GM12878 (cell line): ENCODE data around the gene SCNN1A. TPM values are rescaled to one million over a fixed set of nuclear protein-coding genes. Genes with fewer than 3 reads are reported as not detected.

ENCODE experiments used
- ATF7 ChIP-seq: fragments of 450-650 bp; IDR thresholded peaks from 2 replicates; pipeline ENCODE4 v1.6.1; 2016; ENCODE audit warnings: low read depth, mild to moderate bottlenecking
- BCL11A ChIP-seq: IDR thresholded peaks from 2 replicates; pipeline ENCODE4 v1.6.1; 2011; ENCODE audit warnings: low read depth, low read length
- CHD1 ChIP-seq: IDR thresholded peaks from 2 replicates; pipeline ENCODE4 v1.6.1; 2012; ENCODE audit warnings: low read depth, low read length, improper control_type of control experiment
- CREM ChIP-seq: IDR thresholded peaks from 2 replicates; pipeline ENCODE4 v1.6.1; 2014; ENCODE audit warnings: antibody characterized with exemption, low read depth
- JUNB ChIP-seq: IDR thresholded peaks from 2 replicates; pipeline ENCODE4 v1.6.1; 2016; ENCODE audit warnings: antibody characterized with exemption, mild to moderate bottlenecking
- KAT2A ChIP-seq: conservative IDR thresholded peaks from 2 replicates; pipeline ENCODE4 v1.6.1; 2011; ENCODE audit warnings: low read depth, low read length; ENCODE audit not compliant: control insufficient read depth
- KDM1A ChIP-seq: fragments of 200-600 bp; sonication (generic); IDR thresholded peaks from 2 replicates; pipeline ENCODE4 v1.6.1; 2016; ENCODE audit warnings: borderline replicate concordance
- POLR2AphosphoS5 ChIP-seq: IDR thresholded peaks from 2 replicates; pipeline ENCODE4 v1.6.1; 2011; ENCODE audit warnings: mild to moderate bottlenecking, low read length, inconsistent platforms
- SP1 ChIP-seq: IDR thresholded peaks from one replicate; pipeline ENCODE4 v1.6.1; 2011; ENCODE audit warnings: low read depth, low read length
- SRF ChIP-seq, 2 experiments: IDR thresholded peaks; 2 replicates each; pipeline ENCODE4 v1.6.1; 2011; ENCODE audit warnings: low read depth in 2 of 2, low read length in 2 of 2, mild to moderate bottlenecking in 1 of 2, moderate library complexity in 1 of 2
- STAT3 ChIP-seq: IDR thresholded peaks from 2 replicates; pipeline ENCODE4 v1.6.1; 2011; ENCODE audit warnings: low read depth, low read length, improper control_type of control experiment
- TCF7 ChIP-seq: IDR thresholded peaks from 2 replicates; pipeline ENCODE4 v1.6.1; 2014; ENCODE audit warnings: antibody characterized with exemption, borderline replicate concordance
- YBX1 ChIP-seq: fragments of 450-650 bp; IDR thresholded peaks from 2 replicates; pipeline ENCODE4 v1.6.1; 2016; ENCODE audit warnings: antibody characterized with exemption
- ZZZ3 ChIP-seq: IDR thresholded peaks from 2 replicates; pipeline ENCODE4 v1.6.1; 2011; ENCODE audit warnings: low read depth; ENCODE audit not compliant: control insufficient read depth, insufficient read length
- polyA plus RNA-seq, 11 experiments: library from polyadenylated mRNA; depleted of rRNA in 4 of 11; unstranded in 6 of 11; stranded (reverse) in 5 of 11; fragments of >200 nt; fragmentation: Nextera tagmentation in 4 of 11; fragmentation: Illumina TruSeq in 1 of 11; extraction: Ambion mirVana in 4 of 11; extraction: Trizol in 1 of 11; gene quantifications; 1 replicate in 1 of 11; 2 replicates in 10 of 11; pipeline versions ENCODE4 v1.2.1 to v1.2.3, GENCODE V29; 2011 to 2016; ENCODE audit warnings: inconsistent platforms in 2 of 11, missing spikeins in 2 of 11, low read depth in 1 of 11
- total RNA-seq, 4 experiments: library from RNA; depleted of rRNA in 3 of 4; stranded (reverse); fragments of >200 nt in 3 of 4; fragmentation: Illumina TruSeq in 1 of 4; extraction: Trizol in 1 of 4; gene quantifications; 2 replicates each; pipeline versions ENCODE4 v1.2.1 to v1.2.3, GENCODE V29; 2013 to 2021
- TF ChIP-seq, protein P1 (sequence below): fragments of 450-650 bp; formaldehyde crosslinking; IDR thresholded peaks from 2 replicates; pipeline ENCODE4 v1.4.0; 2020; ENCODE audit warnings: mild to moderate bottlenecking, moderate library complexity
- TF ChIP-seq, protein P2 (sequence below), 3 experiments: IDR thresholded peaks in 2 of 3; conservative IDR thresholded peaks in 1 of 3; 2 replicates each; pipeline ENCODE4 v1.5.1; 2011; ENCODE audit warnings: low read depth in 3 of 3, low read length in 3 of 3, mild to moderate bottlenecking in 3 of 3, control low read depth in 2 of 3, moderate library complexity in 2 of 3, inconsistent platforms in 1 of 3, mixed read lengths in 1 of 3; ENCODE audit not compliant: control insufficient read depth in 2 of 3, insufficient read depth in 1 of 3; ENCODE audit errors: extremely low read depth in 1 of 3
- TF ChIP-seq, protein P3 (sequence below): fragments of 450-650 bp; IDR thresholded peaks from 2 replicates; pipeline ENCODE4 v1.6.1; 2014; ENCODE audit warnings: mild to moderate bottlenecking
- TF ChIP-seq, protein P4 (sequence below): fragments of 450-650 bp; IDR thresholded peaks from 2 replicates; pipeline ENCODE4 v1.6.1; 2017; ENCODE audit warnings: mild to moderate bottlenecking, moderate library complexity

SCNN1A gene
- total and polyA plus RNA-seq, 10 of the 15 experiments (the other 5 are each of a cell fraction or from before 2014, with no cell fraction given) = 0.14 to 0.69 TPM; not detected in 8

DNA sequence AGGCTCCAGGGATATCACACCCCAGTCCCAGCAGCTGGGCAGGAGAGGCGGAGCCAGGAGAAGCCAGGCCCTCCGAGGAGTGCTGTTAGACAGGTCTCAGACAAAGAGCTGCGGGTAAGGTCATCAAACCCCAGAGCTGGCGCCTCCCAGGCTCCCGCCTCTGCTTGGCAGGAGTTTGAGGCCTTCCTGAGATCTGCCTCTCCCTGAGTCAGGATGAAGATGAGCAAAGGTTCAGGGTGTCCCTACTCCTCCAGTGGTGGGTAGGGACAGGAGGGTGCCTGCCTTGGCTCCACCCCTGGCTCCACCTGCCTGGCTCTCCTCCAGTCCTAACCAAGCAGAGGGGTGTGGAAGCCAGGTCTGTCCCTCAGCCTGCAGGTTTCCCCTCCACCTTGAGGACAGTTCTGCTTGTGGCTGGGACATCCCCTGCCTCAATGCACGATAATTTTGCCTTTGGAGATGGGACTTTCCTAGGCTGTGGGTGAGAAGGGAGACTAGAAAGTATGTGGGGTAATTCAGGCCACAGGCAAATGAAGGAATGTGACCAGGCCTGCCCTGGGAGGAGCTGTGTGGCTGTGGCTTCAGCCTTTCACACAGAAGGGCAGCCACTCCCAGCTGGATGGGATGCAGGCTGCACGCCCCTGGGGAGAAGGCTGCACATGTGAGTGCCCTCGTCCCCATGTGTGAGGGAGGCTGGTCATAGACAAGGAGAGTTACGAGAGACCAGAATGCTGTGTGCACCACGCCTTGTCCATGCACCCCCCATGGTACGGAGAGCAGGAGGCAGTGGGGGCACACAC is 62.6 kb downstream of the SCNN1A start (continued):
- TF ChIP-seq, protein P1, sequence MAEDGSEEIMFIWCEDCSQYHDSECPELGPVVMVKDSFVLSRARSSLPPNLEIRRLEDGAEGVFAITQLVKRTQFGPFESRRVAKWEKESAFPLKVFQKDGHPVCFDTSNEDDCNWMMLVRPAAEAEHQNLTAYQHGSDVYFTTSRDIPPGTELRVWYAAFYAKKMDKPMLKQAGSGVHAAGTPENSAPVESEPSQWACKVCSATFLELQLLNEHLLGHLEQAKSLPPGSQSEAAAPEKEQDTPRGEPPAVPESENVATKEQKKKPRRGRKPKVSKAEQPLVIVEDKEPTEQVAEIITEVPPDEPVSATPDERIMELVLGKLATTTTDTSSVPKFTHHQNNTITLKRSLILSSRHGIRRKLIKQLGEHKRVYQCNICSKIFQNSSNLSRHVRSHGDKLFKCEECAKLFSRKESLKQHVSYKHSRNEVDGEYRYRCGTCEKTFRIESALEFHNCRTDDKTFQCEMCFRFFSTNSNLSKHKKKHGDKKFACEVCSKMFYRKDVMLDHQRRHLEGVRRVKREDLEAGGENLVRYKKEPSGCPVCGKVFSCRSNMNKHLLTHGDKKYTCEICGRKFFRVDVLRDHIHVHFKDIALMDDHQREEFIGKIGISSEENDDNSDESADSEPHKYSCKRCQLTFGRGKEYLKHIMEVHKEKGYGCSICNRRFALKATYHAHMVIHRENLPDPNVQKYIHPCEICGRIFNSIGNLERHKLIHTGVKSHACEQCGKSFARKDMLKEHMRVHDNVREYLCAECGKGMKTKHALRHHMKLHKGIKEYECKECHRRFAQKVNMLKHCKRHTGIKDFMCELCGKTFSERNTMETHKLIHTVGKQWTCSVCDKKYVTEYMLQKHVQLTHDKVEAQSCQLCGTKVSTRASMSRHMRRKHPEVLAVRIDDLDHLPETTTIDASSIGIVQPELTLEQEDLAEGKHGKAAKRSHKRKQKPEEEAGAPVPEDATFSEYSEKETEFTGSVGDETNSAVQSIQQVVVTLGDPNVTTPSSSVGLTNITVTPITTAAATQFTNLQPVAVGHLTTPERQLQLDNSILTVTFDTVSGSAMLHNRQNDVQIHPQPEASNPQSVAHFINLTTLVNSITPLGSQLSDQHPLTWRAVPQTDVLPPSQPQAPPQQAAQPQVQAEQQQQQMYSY (CRISPR knock-in tag) = no peak
- no peak for TF ChIP-seq SRF (IDR thresholded peaks at IDR 0.05; ENCODE audit: low read depth in 2 of 2, low read length in 2 of 2)
- TF ChIP-seq TCF7 = no peak
- TF ChIP-seq KDM1A = no peak
- no peak for TF ChIP-seq STAT3
- TF ChIP-seq CREM = peak; percentile 37; the same call in 1 of the 2 replicates
- TF ChIP-seq, protein P2, sequence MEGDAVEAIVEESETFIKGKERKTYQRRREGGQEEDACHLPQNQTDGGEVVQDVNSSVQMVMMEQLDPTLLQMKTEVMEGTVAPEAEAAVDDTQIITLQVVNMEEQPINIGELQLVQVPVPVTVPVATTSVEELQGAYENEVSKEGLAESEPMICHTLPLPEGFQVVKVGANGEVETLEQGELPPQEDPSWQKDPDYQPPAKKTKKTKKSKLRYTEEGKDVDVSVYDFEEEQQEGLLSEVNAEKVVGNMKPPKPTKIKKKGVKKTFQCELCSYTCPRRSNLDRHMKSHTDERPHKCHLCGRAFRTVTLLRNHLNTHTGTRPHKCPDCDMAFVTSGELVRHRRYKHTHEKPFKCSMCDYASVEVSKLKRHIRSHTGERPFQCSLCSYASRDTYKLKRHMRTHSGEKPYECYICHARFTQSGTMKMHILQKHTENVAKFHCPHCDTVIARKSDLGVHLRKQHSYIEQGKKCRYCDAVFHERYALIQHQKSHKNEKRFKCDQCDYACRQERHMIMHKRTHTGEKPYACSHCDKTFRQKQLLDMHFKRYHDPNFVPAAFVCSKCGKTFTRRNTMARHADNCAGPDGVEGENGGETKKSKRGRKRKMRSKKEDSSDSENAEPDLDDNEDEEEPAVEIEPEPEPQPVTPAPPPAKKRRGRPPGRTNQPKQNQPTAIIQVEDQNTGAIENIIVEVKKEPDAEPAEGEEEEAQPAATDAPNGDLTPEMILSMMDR (IDR thresholded peaks at IDR 0.05 in 2 of 3, conservative IDR thresholded peaks at IDR 0.05 in 1 of 3; ENCODE audit: control insufficient read depth in 2 of 3, extremely low read depth in 1 of 3, insufficient read depth in 1 of 3, low read depth in 3 of 3, low read length in 3 of 3) = no peak
- TF ChIP-seq CHD1 = peak; percentile 63; the same call in 1 of the 2 replicates
- TF ChIP-seq ZZZ3 = no peak
- TF ChIP-seq, protein P3, sequence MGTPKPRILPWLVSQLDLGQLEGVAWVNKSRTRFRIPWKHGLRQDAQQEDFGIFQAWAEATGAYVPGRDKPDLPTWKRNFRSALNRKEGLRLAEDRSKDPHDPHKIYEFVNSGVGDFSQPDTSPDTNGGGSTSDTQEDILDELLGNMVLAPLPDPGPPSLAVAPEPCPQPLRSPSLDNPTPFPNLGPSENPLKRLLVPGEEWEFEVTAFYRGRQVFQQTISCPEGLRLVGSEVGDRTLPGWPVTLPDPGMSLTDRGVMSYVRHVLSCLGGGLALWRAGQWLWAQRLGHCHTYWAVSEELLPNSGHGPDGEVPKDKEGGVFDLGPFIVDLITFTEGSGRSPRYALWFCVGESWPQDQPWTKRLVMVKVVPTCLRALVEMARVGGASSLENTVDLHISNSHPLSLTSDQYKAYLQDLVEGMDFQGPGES = no peak
- TF ChIP-seq, protein P4, sequence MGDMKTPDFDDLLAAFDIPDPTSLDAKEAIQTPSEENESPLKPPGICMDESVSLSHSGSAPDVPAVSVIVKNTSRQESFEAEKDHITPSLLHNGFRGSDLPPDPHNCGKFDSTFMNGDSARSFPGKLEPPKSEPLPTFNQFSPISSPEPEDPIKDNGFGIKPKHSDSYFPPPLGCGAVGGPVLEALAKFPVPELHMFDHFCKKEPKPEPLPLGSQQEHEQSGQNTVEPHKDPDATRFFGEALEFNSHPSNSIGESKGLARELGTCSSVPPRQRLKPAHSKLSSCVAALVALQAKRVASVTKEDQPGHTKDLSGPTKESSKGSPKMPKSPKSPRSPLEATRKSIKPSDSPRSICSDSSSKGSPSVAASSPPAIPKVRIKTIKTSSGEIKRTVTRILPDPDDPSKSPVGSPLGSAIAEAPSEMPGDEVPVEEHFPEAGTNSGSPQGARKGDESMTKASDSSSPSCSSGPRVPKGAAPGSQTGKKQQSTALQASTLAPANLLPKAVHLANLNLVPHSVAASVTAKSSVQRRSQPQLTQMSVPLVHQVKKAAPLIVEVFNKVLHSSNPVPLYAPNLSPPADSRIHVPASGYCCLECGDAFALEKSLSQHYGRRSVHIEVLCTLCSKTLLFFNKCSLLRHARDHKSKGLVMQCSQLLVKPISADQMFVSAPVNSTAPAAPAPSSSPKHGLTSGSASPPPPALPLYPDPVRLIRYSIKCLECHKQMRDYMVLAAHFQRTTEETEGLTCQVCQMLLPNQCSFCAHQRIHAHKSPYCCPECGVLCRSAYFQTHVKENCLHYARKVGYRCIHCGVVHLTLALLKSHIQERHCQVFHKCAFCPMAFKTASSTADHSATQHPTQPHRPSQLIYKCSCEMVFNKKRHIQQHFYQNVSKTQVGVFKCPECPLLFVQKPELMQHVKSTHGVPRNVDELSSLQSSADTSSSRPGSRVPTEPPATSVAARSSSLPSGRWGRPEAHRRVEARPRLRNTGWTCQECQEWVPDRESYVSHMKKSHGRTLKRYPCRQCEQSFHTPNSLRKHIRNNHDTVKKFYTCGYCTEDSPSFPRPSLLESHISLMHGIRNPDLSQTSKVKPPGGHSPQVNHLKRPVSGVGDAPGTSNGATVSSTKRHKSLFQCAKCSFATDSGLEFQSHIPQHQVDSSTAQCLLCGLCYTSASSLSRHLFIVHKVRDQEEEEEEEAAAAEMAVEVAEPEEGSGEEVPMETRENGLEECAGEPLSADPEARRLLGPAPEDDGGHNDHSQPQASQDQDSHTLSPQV = 0 out of 2 replicates have a peak, but pooled peaks have one; percentile 25
- peak; percentile 40; the same call in 1 of the 2 replicates for TF ChIP-seq BCL11A
- no peak for TF ChIP-seq SP1
- no peak for TF ChIP-seq KAT2A
- TF ChIP-seq ATF7 = peak; percentile 6; the same call in 1 of the 2 replicates
- no peak; the same call in 1 of the 2 replicates for TF ChIP-seq POLR2AphosphoS5
- TF ChIP-seq JUNB = no peak
- no peak for TF ChIP-seq YBX1
